ENCODE results near the gene SFXN4.
A peak's percentile ranks its signal among the peaks of the same experiment; 100 is the strongest.

Gene SFXN4

GRCh38 chr10:119178372-119179119 is 13.0 kb upstream of the SFXN4 start, which contains the start of gene PRDX3:
Gene PRDX3 (minus strand): TSS chr10:119178812. CDS start chr10:119178790, 22 bp downstream.
- Histone ChIP-seq H3K4me2 (ENCODE audit: low read length) (peak within 1 kb of the TSS; percentile 94), H3K27ac (ENCODE audit: low read depth, low read length) (peak within 1 kb of the TSS; percentile 67), H4K20me1 (ENCODE audit: control insufficient read depth, insufficient read depth, low read depth, low read length) (peaks cover 7% of the 10 kb centered on the region; the same call in 1 of the 2 replicates), H3K4me1 (ENCODE audit: control insufficient read depth, low read length) (peaks cover 33% of the 10 kb centered on the region), H3K27me3 (ENCODE audit: control insufficient read depth, low read length) (no peaks in the 10 kb centered on the region), H3K79me2 (ENCODE audit: control insufficient read depth, low read length) (peaks cover 55% of the 10 kb centered on the region), H3K36me3 (ENCODE audit: control insufficient read depth, low read length) (peaks cover 44% of the 10 kb centered on the region), H3K9me2 (replicated peaks; ENCODE audit: control insufficient read depth, low read length) (no peaks in the 10 kb centered on the region), H3F3A (ENCODE audit: control insufficient read depth, insufficient read depth) (peaks cover 8% of the 10 kb centered on the region; the same call in 1 of the 2 replicates), H3K4me3 (ENCODE audit: low read length) (peak within 1 kb of the TSS; percentile 98), H3K9me3 (ENCODE audit: control insufficient read depth, insufficient read depth, low read length) (no peaks in the 10 kb centered on the region)
- TF ChIP-seq EZH2phosphoT487 (IDR thresholded peaks at IDR 0.05; ENCODE audit: borderline replicate concordance, low read length), result no peak
- no peak for TF ChIP-seq CTCF (IDR thresholded peaks at IDR 0.05; ENCODE audit: low read depth, low read length, poor library complexity, severe bottlenecking)

DNA sequence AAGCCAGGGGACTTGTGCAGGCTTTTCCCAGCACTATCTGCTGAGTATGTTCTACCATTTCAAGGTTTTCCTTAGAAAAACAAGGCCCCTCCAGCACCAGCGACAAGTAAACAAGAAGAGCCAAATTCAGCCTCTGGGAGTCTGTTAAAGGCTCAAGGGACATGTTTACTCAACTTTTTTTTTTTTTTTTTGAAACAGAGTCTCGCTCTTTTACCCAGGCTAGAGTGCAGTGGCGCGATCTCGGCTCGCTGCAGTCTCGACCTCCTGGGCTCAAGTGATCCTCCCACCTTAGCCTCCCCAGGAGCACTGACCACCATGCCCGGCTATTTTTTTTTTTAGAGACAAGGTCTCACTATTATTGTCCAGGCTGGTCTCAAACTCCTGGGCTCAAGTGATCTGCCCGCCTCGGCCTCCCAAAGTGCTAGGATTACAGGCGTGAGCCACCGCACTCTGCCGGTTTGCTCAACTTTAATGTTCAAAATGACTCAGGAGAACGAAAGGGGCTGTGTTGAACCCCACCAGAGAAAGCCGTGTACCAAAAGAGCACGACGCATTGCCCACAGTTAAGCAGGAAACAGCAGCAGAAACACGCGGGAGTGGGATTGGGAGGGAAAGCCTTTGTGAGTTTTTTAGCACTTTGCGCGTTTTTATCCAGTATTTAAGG is 12.3 kb upstream of the SFXN4 start:
- Histone ChIP-seq H3F3A (ENCODE audit: control insufficient read depth, insufficient read depth) (peaks cover 8% of the 10 kb centered on the region; the same call in 1 of the 2 replicates), H3K27ac (ENCODE audit: low read depth, low read length) (peak overlapping the region; percentile 67), H4K20me1 (ENCODE audit: control insufficient read depth, insufficient read depth, low read depth, low read length) (peaks cover 7% of the 10 kb centered on the region; the same call in 1 of the 2 replicates), H3K4me3 (ENCODE audit: low read length) (peak overlapping the region; percentile 98), H3K4me2 (ENCODE audit: low read length) (peak overlapping the region; percentile 94), H3K9me2 (replicated peaks; ENCODE audit: control insufficient read depth, low read length) (no peaks in the 10 kb centered on the region), H3K27me3 (ENCODE audit: control insufficient read depth, low read length) (no peaks in the 10 kb centered on the region), H3K79me2 (ENCODE audit: control insufficient read depth, low read length) (peaks cover 57% of the 10 kb centered on the region), H3K4me1 (ENCODE audit: control insufficient read depth, low read length) (peaks cover 33% of the 10 kb centered on the region), H3K9me3 (ENCODE audit: control insufficient read depth, insufficient read depth, low read length) (no peaks in the 10 kb centered on the region), H3K36me3 (ENCODE audit: control insufficient read depth, low read length) (peaks cover 49% of the 10 kb centered on the region)
- TF ChIP-seq CTCF (IDR thresholded peaks at IDR 0.05; ENCODE audit: low read depth, low read length, poor library complexity, severe bottlenecking) (no peak), EZH2phosphoT487 (IDR thresholded peaks at IDR 0.05; ENCODE audit: borderline replicate concordance, low read length) (no peak)

GRCh38 chr10:119176166-119176565 is 10.7 kb upstream of the SFXN4 start:
- no peaks in the 10 kb centered on the region for H3K9me2 ChIP-seq (replicated peaks; ENCODE audit: control insufficient read depth, low read length)
- H3K4me3 ChIP-seq (ENCODE audit: low read length), result peak overlapping the region; percentile 98; the same call in 1 of the 2 replicates
- H3K27ac ChIP-seq (ENCODE audit: low read depth, low read length), result no peak overlapping the region
- H3K79me2 ChIP-seq (ENCODE audit: control insufficient read depth, low read length), result peaks cover 64% of the 10 kb centered on the region
- H3K4me1 ChIP-seq (ENCODE audit: control insufficient read depth, low read length), result peaks cover 33% of the 10 kb centered on the region
- H3K9me3 ChIP-seq (ENCODE audit: control insufficient read depth, insufficient read depth, low read length), result no peaks in the 10 kb centered on the region
- TF ChIP-seq EZH2phosphoT487 (IDR thresholded peaks at IDR 0.05; ENCODE audit: borderline replicate concordance, low read length) (no peak), CTCF (IDR thresholded peaks at IDR 0.05; ENCODE audit: low read depth, low read length, poor library complexity, severe bottlenecking) (no peak)
- H3K27me3 ChIP-seq (ENCODE audit: control insufficient read depth, low read length), result no peaks in the 10 kb centered on the region
- peaks cover 8% of the 10 kb centered on the region for H3F3A ChIP-seq (ENCODE audit: control insufficient read depth, insufficient read depth)
- peak overlapping the region; percentile 94 for H3K4me2 ChIP-seq (ENCODE audit: low read length)
- peaks cover 7% of the 10 kb centered on the region; the same call in 1 of the 2 replicates for H4K20me1 ChIP-seq (ENCODE audit: control insufficient read depth, insufficient read depth, low read depth, low read length)
- H3K36me3 ChIP-seq (ENCODE audit: control insufficient read depth, low read length), result peaks cover 64% of the 10 kb centered on the region

All from DOHH2 (cell line).